Amygdala (tissue), 56 donors: Measurements from ENCODE around the gene E2F8.
"Not testable (repeated sequence)": the region's sequence is repeated elsewhere in the genome, so short reads cannot be mapped to it uniquely, and the experiment has no call there.

ENCODE experiments used
- DNase-seq, 56 donors: peaks; one replicate each; lab custom pipeline; 2025; lab: John Stamatoyannopoulos, UW

E2F8 gene, protein sequence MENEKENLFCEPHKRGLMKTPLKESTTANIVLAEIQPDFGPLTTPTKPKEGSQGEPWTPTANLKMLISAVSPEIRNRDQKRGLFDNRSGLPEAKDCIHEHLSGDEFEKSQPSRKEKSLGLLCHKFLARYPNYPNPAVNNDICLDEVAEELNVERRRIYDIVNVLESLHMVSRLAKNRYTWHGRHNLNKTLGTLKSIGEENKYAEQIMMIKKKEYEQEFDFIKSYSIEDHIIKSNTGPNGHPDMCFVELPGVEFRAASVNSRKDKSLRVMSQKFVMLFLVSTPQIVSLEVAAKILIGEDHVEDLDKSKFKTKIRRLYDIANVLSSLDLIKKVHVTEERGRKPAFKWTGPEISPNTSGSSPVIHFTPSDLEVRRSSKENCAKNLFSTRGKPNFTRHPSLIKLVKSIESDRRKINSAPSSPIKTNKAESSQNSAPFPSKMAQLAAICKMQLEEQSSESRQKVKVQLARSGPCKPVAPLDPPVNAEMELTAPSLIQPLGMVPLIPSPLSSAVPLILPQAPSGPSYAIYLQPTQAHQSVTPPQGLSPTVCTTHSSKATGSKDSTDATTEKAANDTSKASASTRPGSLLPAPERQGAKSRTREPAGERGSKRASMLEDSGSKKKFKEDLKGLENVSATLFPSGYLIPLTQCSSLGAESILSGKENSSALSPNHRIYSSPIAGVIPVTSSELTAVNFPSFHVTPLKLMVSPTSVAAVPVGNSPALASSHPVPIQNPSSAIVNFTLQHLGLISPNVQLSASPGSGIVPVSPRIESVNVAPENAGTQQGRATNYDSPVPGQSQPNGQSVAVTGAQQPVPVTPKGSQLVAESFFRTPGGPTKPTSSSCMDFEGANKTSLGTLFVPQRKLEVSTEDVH

GRCh38 chr11:19240420-19241259, at the start of gene E2F8:
TSS of gene E2F8 (minus strand) at chr11:19240945. CDS start at chr11:19240121, 824 bp downstream.
- DNase-seq, result peak; percentile 19 to 92 (median 78)

- no peak for DNase-seq
Observed at GRCh38 chr11:19290356-19290755, 49.6 kb upstream of the E2F8 start.

DNA sequence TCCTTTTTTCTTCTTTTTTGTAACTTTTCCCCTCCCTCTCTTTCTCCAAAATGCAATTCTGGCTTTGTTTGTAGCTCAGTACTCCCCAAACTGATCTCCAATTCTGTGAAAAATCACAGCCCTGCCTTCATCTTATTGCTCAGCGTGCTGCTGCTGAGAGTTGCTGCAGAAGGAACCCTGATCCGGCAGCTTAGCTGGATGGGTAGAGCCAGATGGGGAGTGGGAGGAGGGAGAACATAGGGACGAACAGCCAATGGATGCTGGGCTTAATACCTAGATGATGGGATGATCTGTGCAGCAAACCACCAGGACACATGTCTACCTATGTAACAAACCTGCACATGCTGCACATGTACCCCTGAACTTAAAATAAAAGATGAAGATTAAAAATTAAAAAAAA, 47.5 kb upstream of the E2F8 start:
- peak in 1 of 56 donors; percentile 13 for DNase-seq

DNA sequence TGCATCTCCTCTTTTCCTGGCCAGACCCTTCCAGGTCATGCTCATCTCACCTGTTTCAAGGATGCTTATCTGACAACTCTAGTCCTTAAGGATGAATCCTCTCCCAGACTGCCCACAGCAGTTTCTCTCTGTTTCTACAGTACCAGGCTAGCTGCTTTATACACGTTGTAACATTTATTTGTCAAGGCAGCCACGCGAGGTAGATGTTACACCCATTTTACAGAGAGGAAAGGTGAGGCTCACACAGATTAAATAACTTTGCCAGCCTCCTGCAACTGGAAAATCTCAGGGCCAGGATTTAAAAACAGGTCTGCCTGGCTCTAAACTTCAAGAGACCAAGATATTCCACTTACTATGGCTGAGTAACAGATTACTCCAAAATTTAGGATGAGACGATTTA, 45.7 kb upstream of the E2F8 start:
- no peak for DNase-seq

DNA sequence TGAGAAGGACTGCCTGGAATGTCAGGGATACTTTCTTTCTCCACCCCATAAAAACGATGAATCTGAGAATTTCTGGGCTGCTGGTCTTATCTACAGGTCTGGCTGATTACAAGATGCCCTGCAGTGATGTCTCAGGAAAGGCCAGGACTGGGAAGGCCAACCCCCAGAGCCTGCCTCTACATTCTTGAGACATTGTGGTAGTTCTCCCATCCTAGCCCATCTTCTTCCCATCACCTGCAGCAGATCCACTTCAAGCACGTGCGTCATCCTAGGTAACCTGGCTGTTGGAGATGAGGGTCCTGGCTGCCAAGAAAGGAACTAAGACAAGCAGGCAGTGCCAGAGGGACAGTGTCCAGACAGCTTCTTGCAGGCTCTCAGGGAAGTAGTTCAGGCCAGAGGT, 44.1 kb upstream of the E2F8 start:
- DNase-seq, result no peak

GRCh38 chr11:19283991-19284390, 43.2 kb upstream of the E2F8 start:
- no peak for DNase-seq

GRCh38 chr11:19281555-19281954, 40.8 kb upstream of the E2F8 start:
- no peak for DNase-seq

- DNase-seq, result no peak
Observed at GRCh38 chr11:19281041-19281440, 40.3 kb upstream of the E2F8 start.

- DNase-seq, result no peak
Observed at GRCh38 chr11:19279451-19279850, 38.7 kb upstream of the E2F8 start.

- DNase-seq, result no peak
Observed at GRCh38 chr11:19276859-19277808, 36.4 kb upstream of the E2F8 start.

- no peak for DNase-seq
Observed at GRCh38 chr11:19275496-19275895, 34.8 kb upstream of the E2F8 start.

GRCh38 chr11:19273219-19273618, 32.5 kb upstream of the E2F8 start:
- DNase-seq, result not testable (repeated sequence)

GRCh38 chr11:19268909-19269308, 28.2 kb upstream of the E2F8 start:
- no peak for DNase-seq

- DNase-seq, result no peak
Observed at GRCh38 chr11:19267567-19267966, 26.8 kb upstream of the E2F8 start.

- DNase-seq, result no peak
Observed at GRCh38 chr11:19263333-19263732, 22.6 kb upstream of the E2F8 start.

DNA sequence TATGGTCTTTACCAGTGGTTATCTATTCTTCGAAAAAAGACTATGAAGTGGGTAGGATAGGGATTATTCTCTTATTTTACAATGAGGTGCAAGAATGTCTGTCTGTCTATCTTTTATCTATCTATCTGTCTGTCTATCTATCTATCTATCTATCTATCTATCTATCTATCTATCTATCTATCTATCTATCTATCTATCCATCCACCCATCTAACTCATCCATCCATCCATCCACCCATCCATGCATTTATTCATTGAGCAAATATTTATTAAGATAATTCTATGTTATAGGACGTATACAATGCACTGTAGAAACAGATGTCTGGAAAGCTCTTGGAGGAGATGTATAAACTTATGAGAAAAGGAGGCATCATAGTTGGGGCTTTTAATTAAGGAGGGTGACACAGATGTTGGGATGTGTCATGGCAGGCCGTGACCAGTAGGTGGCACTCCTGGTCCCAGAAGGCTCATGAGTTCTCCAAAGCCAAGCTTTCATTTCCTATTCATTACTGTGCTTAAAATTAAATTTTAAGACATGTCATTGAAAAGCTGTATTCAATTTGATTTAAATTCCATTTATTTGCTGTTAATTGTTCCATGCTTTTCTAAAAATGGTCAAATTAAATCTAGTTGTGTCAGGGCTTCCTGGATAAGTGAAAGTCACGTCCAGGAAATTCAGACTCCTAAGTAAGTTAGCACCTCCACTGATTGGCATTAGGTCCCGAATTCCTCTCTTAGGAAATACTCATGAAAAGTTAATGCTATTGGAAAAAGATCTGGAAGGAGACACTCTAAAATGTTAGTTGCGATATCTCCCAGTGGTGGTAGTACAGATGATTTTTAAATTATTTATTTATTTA, 19.0 kb upstream of the E2F8 start:
- DNase-seq, result peak in 41 of 56 donors; percentile 3 to 89 (median 30)

DNA sequence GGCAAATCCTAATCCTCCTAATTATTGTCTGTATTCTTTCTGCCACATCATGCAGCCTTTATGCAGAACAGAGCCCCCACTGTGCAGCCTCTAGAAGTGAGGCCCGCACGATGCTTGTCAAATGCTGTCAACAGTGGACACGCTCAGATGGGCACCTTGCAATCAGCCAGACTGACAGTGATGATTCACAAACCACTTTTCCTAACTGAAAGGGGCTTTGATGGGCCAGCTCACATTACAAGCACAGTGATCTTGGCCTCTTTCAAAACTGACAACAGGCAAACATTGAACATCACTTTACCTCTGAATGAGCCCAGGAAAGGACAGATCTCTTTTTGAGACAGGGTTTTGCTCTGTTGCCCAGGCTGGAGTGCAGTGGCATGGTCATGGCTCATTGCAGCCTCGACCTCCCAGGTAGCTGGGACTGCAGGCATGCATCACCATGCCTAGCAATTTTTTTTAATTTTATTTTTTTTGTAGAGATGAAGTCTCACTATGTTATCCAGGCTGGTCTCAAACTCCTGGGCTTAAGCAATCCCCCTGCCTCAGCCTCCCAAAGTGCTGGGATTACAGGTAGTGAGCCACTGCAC, 18.0 kb upstream of the E2F8 start:
- no peak for DNase-seq

DNA sequence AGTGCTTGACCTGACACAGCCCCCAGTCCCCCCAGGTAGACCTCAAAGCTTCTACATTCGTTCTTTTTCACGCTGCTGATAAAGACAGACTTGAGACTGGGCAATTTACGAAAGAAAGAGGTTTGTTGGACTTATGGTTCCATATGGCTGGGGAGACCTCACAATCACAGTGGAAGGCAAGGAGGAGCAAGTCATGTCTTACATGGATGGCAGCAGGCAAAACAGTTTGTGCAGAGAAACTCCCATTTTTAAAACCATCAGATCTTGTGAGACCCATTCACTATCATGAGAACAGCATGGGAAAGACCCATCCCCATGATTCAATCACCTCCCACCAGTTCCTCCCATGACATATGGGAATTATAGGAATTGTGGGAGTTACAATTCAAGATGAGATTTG, 13.7 kb upstream of the E2F8 start:
- DNase-seq, result not testable (repeated sequence)
